ENCODE measurements around the gene CCDC89. TPM values are rescaled to one million over a fixed set of nuclear protein-coding genes. Genes with fewer than 3 reads are reported as not detected.

The CCDC89 gene
- total and polyA plus RNA-seq, 2 donors (not counting 1 experiment from before 2014, with no cell fraction given) = not detected

DNA sequence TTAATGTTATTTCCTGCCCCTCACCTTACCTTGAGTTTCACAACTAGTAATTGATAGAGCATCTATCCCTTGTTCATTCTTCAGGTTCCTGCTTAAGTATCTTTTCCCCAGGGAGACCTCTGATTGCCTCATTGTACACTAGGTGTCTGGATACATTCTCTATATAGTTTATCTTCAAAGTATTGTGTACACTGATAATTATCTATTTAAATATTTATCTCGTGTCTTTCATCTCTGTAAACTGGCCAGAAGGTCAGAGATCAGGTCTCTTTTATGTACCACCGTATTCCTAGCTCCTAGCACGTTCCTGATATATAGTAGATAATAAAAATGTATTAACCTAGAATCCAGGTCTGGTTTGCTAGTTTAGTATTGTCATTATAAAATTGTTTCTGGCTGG is 51.2 kb downstream of the CCDC89 start:
- CTCF ChIA-PET = no interaction called here
- H3K27ac ChIP-seq (ENCODE audit: low read length in 2 of 2) = no peak overlapping the region

More for the DNA sequence above, 51.2 kb downstream of the CCDC89 start:
- Mint-ChIP-seq H3K4me1 (peaks cover 1% of the 10 kb centered on the region), H3K27ac (no peak overlapping the region), H3K27me3 (no peaks in the 10 kb centered on the region), H3K9me3 (ENCODE audit: insufficient read depth) (no peaks in the 10 kb centered on the region), H3K4me3 (no peak overlapping the region)
- Histone ChIP-seq H3K9ac (ENCODE audit: low read length) (no peak overlapping the region), H3K4me1 (ENCODE audit: control insufficient read depth in 2 of 2, insufficient read depth in 2 of 2, low read length in 2 of 2) (peaks cover 0 to 3% of the 10 kb centered on the region in 2 donors), H3K4me3 (ENCODE audit: control extremely low read depth in 1 of 5, extremely low read depth in 1 of 5, insufficient read depth in 1 of 5, low read depth in 2 of 5, low read length in 4 of 5) (no peak overlapping the region), H3K9me3 (ENCODE audit: control extremely low read depth in 1 of 3, control insufficient read depth in 2 of 3, insufficient read depth in 1 of 3, low read length in 2 of 3) (no peaks in the 10 kb centered on the region), H3K79me2 (ENCODE audit: control insufficient read depth, insufficient read depth, low read length) (peaks cover 14% of the 10 kb centered on the region), H3K27me3 (replicated peaks in 1 of 4; ENCODE audit: control extremely low read depth in 1 of 4, control insufficient read depth in 3 of 4, insufficient read depth in 4 of 4, low read length in 3 of 4) (no peaks in the 10 kb centered on the region), H3K4me2 (replicated peaks; ENCODE audit: low read depth, low read length, poor library complexity, severe bottlenecking) (no peak overlapping the region), H4K20me1 (ENCODE audit: control insufficient read depth, insufficient read depth, low read length, poor library complexity, severe bottlenecking) (no peaks in the 10 kb centered on the region), H3K36me3 (replicated peaks in 1 of 2; ENCODE audit: control extremely low read depth in 1 of 2, control insufficient read depth in 1 of 2, extremely low read depth in 1 of 2, insufficient read depth in 2 of 2, low read length in 1 of 2) (peaks cover 19 to 20% of the 10 kb centered on the region in 2 experiments), H2AFZ (ENCODE audit: insufficient read depth, low read depth, low read length, poor library complexity, severe bottlenecking) (no peak overlapping the region)
- POLR2A ChIA-PET = no interaction called here
- no peak for DNase-seq
- intact Hi-C loops (cut with micrococcal nuclease) = no loop called here
- no CpG with 5 or more reads among the region's 3 CpGs for WGBS (ENCODE audit: insufficient coverage)
- TF ChIP-seq, protein P1, sequence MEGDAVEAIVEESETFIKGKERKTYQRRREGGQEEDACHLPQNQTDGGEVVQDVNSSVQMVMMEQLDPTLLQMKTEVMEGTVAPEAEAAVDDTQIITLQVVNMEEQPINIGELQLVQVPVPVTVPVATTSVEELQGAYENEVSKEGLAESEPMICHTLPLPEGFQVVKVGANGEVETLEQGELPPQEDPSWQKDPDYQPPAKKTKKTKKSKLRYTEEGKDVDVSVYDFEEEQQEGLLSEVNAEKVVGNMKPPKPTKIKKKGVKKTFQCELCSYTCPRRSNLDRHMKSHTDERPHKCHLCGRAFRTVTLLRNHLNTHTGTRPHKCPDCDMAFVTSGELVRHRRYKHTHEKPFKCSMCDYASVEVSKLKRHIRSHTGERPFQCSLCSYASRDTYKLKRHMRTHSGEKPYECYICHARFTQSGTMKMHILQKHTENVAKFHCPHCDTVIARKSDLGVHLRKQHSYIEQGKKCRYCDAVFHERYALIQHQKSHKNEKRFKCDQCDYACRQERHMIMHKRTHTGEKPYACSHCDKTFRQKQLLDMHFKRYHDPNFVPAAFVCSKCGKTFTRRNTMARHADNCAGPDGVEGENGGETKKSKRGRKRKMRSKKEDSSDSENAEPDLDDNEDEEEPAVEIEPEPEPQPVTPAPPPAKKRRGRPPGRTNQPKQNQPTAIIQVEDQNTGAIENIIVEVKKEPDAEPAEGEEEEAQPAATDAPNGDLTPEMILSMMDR (IDR thresholded peaks at IDR 0.05) = no peak
- TF ChIP-seq EZH2 (IDR thresholded peaks at IDR 0.05; ENCODE audit: borderline replicate concordance, insufficient read depth, low read depth, low read length, poor library complexity, severe bottlenecking) = no peak
- no peak for ATAC-seq (ENCODE audit: low read depth)

Other genes starting within 250 kb of the CCDC89 start
- gene DLG2, start 58.9 kb downstream of the CCDC89 start, total RNA-seq = 5.4 and 5.8 TPM in 2 replicates
- 0.54 and 0.71 TPM in 2 replicates for gene DLG2, start 58.9 kb downstream of the CCDC89 start, polyA plus RNA-seq
- gene TMEM126B, start 57.6 kb downstream of the CCDC89 start, total RNA-seq = 37.2 and 38.5 TPM in 2 replicates
- gene TMEM126B, start 57.6 kb downstream of the CCDC89 start, polyA plus RNA-seq = 17.7 and 21.7 TPM in 2 replicates
- gene TMEM126A, start 38.2 kb downstream of the CCDC89 start, total RNA-seq = 13.0 and 15.8 TPM in 2 replicates
- 15.6 and 19.1 TPM in 2 replicates for gene TMEM126A, start 38.2 kb downstream of the CCDC89 start, polyA plus RNA-seq
- 109 and 110 TPM in 2 replicates for gene CREBZF, start 21.1 kb downstream of the CCDC89 start, total RNA-seq
- 64.9 and 109 TPM in 2 replicates for gene CREBZF, start 21.1 kb downstream of the CCDC89 start, polyA plus RNA-seq
- 2.3 and 2.9 TPM in 2 replicates for gene SYTL2, start 124.9 kb upstream of the CCDC89 start, total RNA-seq
- 0.68 and 0.86 TPM in 2 replicates for gene SYTL2, start 124.9 kb upstream of the CCDC89 start, polyA plus RNA-seq
- gene CCDC83, start 169.2 kb upstream of the CCDC89 start, total RNA-seq = not detected in 2 replicates
- not detected in 2 replicates for gene CCDC83, start 169.2 kb upstream of the CCDC89 start, polyA plus RNA-seq